ENCODE results near the gene B9D1.
"Not testable (repeated sequence)": the region's sequence is repeated elsewhere in the genome, so short reads cannot be mapped to it uniquely, and the experiment has no call there.

B9D1 gene

GRCh38 chr17:19359151-19359550 is 3.4 kb downstream of the B9D1 start:
- DNase-seq (ENCODE audit: low read depth in 3 of 3) = no peak

GRCh38 chr17:19357761-19358160 is 4.8 kb downstream of the B9D1 start:
- DNase-seq (ENCODE audit: low read depth in 3 of 3) = no peak

- DNase-seq (ENCODE audit: low read depth in 3 of 3) = no peak
These were observed 5.2 kb downstream of the B9D1 start for GRCh38 chr17:19357351-19357750.

- DNase-seq (ENCODE audit: low read depth in 3 of 3) = no peak
These were observed 7.8 kb downstream of the B9D1 start for GRCh38 chr17:19354748-19355147.

- DNase-seq (ENCODE audit: low read depth in 3 of 3) = not testable (repeated sequence)
These were observed 9.1 kb downstream of the B9D1 start for GRCh38 chr17:19353401-19353800.

GRCh38 chr17:19348806-19349205 is 13.7 kb downstream of the B9D1 start:
- DNase-seq (ENCODE audit: low read depth in 3 of 3) = no peak

- DNase-seq (ENCODE audit: low read depth in 3 of 3) = no peak
These were observed 14.4 kb downstream of the B9D1 start for GRCh38 chr17:19348081-19348650.

- no peak for DNase-seq (ENCODE audit: low read depth in 3 of 3)
These were observed 15.0 kb downstream of the B9D1 start for GRCh38 chr17:19347323-19348080.

GRCh38 chr17:19346351-19347255 is 15.9 kb downstream of the B9D1 start:
- DNase-seq (ENCODE audit: low read depth in 3 of 3) = no peak

GRCh38 chr17:19345486-19346350 is 16.8 kb downstream of the B9D1 start:
- no peak for DNase-seq (ENCODE audit: low read depth in 3 of 3)

- no peak for DNase-seq (ENCODE audit: low read depth in 3 of 3)
These were observed 17.5 kb downstream of the B9D1 start for GRCh38 chr17:19345067-19345460.

- no peak for DNase-seq (ENCODE audit: low read depth in 3 of 3)
These were observed 18.0 kb downstream of the B9D1 start for GRCh38 chr17:19344311-19345066.

- no peak for DNase-seq (ENCODE audit: low read depth in 3 of 3)
These were observed 18.8 kb downstream of the B9D1 start for GRCh38 chr17:19343671-19344151.

GRCh38 chr17:19343256-19343630 is 19.3 kb downstream of the B9D1 start:
- DNase-seq (ENCODE audit: low read depth in 3 of 3) = no peak

- no peak for DNase-seq (ENCODE audit: low read depth in 3 of 3)
These were observed 19.8 kb downstream of the B9D1 start for GRCh38 chr17:19342611-19343255.

GRCh38 chr17:19341641-19342610 is 20.6 kb downstream of the B9D1 start:
- DNase-seq (ENCODE audit: low read depth in 3 of 3) = no peak

GRCh38 chr17:19341211-19341631 is 21.3 kb downstream of the B9D1 start:
- no peak for DNase-seq (ENCODE audit: low read depth in 3 of 3)

- DNase-seq (ENCODE audit: low read depth in 3 of 3) = no peak
These were observed 23.1 kb downstream of the B9D1 start for GRCh38 chr17:19339341-19339815.
